ENCODE measurements around the gene OR5H1.
"Not testable (repeated sequence)": the region's sequence is repeated elsewhere in the genome, so short reads cannot be mapped to it uniquely, and the experiment has no call there.

The OR5H1 gene

DNA sequence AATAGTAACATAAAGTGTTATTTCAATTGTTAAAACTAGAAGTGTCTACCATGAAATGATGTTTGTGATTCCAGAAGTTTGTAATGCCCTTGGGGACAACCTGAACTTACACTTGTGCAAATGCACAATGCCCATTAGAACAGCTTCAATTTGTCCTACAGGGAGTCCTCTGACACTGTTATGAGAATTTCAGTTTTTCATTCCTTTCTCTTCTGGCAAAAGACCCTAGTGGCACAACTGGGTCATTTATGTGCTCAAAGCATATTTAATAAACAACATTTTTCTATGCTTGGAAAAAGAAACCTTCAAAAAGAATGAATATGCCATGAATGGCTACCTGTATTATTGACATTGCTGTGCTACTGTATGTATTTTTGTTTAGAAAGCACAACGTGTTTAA, at the start of gene OR5H1:
OR5H1 (plus strand) TSS at position 301 of the 400 bp plus-strand sequence. CDS start 1,977 bp downstream, outside the sequence.
- no peak for DNase-seq

GRCh38 chr3:98086873-98087272, 43.6 kb upstream of the OR5H1 start, which contains the start of gene OR5AC2:
OR5AC2 (plus strand) TSS chr3:98087173; CDS start chr3:98087173, 0 bp downstream.
- no peak for DNase-seq

GRCh38 chr3:98095882-98096281, 34.6 kb upstream of the OR5H1 start:
- DNase-seq, result no peak

DNA sequence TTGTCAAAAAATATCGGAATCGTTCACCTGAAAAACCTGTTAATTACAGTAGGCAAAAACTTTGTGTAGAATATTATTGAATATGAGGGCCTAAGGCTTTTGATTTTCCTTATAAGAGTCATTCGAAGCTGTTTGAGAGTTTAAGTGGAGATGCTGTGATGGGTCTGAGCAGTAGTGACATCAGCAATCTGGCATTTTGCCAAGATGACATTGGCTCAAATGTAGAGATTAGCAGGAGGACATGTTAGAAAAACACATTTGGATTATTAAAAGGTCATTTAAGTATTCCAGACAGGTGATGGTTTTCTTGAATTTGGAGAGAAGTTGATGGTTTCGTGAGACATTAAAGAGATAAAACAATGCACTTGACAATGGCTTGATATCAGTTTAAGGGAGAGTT, 30.7 kb upstream of the OR5H1 start:
- DNase-seq, result no peak

DNA sequence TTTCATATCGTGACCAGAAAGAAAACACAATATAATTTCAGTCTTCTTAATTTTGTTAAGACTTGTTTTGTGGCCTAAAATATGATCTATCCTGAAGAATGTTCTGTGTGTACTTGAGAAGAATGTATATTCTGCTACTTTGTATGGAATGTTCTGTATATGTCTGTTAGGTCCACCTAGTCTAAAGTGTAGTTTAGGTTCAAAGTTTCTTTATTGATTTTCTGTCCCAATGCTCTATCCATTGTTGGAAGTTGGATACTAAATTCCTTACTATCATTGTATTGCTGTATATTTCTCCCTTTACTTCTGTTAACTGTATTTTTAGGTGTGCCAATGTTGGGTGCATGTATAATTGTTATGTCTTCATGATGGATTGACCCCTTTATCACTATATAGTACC, 22.4 kb upstream of the OR5H1 start:
- no peak for DNase-seq

GRCh38 chr3:98109807-98110549, 20.5 kb upstream of the OR5H1 start:
- no peak for DNase-seq

DNA sequence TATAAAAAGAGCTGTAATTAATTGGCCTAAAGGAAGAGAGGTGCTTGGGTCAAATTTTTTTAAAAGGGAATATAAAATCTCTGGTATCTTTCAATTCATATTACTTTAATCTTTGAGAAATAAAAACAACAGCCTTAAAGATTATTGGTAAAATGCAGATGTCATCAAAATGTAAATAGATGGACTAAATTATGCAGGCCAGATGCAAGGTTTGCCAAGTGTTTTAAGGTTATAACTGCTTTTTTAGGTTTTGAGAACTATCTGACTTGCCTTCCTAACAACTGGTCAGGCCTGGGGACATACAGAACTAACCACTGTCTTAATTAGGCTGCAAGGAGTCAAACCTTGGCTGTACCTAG, 20.0 kb upstream of the OR5H1 start:
- DNase-seq, result no peak

DNA sequence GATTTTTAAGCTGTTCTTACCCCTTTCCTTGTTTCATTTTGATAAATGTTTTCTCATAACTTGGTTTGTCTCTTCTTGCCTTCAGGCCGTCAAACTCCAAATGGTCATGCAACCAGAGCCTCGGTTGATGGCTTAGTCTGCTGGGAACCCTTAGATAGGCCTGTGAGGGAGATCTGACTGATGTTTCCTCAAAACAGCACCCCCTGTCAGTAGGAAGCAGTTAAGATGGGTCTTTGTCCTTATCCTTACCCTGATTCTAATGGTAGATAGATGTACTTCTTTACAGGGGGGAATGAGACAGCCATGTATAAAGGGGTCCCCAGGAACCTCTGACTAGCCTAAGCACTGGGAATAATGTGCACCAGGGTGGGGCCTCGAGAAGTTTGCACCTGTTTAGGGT, 16.3 kb upstream of the OR5H1 start:
- no peak for DNase-seq

DNA sequence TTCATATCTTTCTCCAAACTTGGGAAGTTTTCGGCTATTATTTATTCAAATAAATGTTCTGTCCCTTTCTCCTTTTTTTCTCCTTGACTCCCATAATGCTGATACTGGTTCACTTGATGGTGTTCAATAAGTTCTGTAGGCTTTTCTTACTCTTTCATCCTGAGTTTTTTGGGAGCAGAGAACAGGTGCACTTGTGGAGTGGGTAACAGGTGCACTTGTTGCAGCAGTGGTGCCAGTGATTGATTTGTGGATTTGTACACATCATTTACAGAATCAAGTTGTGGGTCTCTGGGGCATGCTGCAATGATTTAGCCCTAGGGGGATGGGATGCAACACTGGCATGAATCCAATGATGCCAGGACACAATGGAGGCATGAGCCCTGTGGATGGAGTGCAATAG, 14.8 kb upstream of the OR5H1 start:
- no peak for DNase-seq

DNA sequence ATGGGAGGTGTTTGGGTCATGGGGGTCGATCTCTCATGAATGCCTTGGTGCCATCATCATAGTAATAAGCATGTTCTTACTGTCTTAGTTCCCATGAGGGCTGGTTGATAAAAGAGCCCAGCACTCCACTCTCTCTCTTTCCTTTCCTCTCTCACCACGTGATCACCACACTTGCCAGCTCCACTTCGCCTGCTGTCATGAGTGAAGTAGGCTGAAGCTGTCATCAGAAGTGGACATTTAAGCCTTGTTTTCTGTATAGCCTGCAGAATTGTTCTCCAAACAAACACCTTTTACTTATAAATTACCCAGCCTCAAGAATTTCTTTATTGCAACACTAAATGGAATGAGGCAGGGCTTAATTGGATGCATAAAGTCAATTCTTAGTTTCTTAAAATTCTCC, 6.1 kb downstream of the OR5H1 start:
- no peak for DNase-seq

- not testable (repeated sequence) for DNase-seq
These were observed 7.5 kb downstream of the OR5H1 start for GRCh38 chr3:98137826-98138557.

DNA sequence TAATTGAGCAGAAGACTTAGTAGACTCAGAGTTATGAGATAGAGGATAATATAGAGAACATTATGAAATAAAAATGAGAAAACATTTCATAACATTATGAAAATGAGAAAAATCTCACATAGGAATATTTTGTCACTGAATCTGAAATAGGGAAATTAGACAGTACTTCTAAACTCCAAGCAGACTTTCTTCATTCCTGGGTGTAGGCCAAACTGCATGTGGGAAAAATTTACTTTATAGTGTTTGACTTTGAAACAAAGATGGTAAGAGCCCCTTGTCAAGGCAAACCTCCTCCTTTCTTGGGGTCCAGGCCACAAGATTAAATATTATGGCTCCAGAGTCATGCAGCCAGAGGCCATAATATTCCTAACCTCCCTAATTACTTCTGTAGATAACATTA, 10.0 kb downstream of the OR5H1 start:
- DNase-seq, result no peak

DNA sequence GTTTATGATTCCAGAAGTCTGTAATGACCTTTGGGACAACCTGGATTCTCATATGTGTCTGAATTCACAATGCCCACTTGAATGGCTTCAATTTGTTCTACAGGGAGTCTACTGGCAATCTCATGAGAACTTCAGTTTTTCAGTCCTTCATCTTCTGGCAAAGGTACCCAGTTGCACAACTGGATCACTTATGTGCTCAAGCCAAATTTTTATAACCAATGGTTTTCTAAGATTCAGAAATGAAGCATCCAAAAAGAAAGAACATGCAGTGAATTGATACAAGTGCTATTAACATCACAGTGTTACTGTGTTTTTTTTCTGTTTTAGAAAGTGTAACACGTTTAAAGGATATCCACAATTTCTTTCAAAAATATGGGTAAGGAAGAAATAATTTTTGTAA, 16.7 kb downstream of the OR5H1 start, which contains the start of gene OR5H14:
OR5H14 (plus strand) TSS at position 301 of the 400 bp plus-strand sequence. CDS start 1,907 bp downstream, outside the sequence.
- no peak for DNase-seq

DNA sequence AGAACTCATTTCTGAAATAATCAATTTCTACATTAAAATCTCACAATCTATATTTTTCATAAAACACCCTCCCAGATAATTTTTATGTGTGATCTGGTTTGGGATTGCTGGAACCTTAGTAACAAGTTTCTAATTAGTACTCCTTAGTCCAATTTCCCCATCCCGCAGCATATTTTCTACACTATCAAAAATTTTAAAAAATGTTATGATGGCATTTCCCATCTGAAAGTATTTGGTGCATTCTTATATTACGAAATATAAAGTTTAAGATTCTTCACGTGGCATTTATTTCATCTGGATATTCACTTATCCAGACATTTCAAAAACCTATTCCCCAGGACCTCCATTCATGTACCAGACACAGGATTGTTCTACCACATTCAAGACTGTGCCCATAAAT, 18.2 kb downstream of the OR5H1 start:
- DNase-seq, result no peak

DNA sequence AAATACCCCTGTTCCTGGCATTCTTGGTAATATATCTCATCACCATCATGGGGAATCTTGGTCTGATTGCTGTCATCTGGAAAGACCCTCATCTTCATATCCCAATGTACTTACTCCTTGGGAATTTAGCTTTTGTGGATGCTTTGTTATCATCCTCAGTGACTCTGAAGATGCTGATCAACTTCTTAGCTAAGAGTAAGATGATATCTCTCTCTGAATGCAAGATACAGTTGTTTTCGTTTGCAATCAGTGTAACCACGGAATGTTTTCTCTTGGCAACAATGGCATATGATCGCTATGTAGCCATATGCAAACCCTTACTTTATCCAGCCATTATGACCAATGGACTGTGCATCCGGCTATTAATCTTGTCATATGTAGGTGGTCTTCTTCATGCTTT, 18.9 kb downstream of the OR5H1 start:
- DNase-seq, result not testable (repeated sequence)

DNA sequence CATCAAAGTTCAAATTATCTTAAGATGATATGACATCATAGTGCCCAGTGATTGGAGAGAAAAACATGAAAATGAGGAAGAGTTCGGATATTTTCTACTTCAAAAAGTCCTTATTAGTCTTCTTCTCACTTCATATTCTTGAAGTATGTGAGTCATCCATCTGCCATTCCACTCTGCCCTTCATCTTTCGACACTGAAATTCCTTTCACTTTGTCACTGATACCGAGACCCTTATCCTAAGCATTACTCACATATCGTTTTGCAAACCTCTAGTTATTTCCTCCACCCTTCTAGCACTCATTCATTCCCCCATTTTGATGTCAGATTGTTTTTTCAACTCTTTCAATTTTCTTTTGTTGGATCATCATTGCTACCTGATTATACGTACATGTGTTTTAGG, 20.7 kb downstream of the OR5H1 start:
- DNase-seq, result no peak

- no peak for DNase-seq
These were observed 35.9 kb downstream of the OR5H1 start, which contains the start of gene OR5H15 for GRCh38 chr3:98166396-98166795. OR5H15 (plus strand) TSS chr3:98166696; CDS start chr3:98168700, 2,004 bp downstream.

- no peak for DNase-seq
These were observed 40.5 kb downstream of the OR5H1 start for GRCh38 chr3:98171071-98171470.

DNA sequence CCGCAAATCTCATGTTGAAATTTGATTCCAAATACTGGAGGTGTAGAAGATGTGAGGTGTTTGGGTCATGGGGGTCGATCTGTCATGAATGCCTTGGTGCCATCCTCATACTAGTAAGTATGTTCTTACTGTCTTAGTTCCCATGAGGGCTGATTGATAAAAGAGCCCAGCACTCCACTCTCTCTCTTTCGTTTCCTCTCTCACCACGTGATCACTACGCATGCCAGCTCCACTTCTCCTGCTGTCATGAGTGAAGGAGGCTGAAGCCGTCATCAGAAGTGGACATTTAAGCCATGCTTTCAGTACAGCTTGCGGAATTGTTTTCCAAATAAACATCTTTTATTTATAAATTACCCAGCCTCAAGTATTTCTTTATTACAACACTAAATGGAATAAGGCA, 42.1 kb downstream of the OR5H1 start:
- DNase-seq, result no peak

DNA sequence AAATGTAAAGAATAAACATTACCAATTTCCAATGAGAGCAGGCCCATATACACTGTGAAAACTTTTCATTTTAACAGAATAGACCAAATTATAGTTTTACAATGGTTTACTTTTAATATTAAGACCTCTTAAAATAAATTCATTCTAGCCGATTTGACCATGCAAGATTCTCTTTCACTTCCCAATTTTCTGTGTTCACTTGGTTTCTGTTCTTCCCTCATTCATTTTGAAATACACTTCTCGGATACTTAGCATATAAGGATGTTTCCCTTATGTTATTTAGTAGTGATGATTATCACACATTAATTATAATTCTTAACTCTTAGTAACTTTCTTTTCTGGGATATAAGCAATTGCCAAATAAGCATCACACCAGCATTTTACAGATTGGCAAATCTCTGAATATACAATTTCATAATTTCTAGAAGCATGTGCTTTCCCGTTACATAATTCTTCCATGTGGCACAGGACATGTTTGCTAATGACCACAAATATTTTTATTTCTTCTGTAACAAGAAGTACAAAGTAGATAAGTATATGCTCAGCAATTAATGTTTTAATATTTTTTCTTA, 49.9 kb downstream of the OR5H1 start:
- DNase-seq, result no peak

DNA sequence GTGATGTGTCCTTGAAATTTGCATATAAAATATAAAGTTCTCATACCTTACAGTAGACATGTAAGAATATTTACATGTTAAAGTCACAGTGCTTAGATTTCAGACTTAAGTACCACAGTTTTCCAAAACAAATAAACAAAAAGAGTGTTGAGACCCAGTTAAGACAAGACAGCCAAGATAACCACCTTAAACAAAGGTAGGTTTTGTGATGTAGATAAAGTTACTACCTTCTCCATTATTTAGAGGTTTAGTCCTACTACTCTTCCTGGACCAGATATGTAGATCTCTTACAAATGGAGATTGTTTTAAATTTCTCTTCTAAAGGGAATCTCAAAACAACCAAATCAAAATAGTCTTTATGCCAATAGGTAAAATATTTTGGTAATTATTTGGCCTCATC, 51.7 kb downstream of the OR5H1 start:
- DNase-seq, result no peak

DNA sequence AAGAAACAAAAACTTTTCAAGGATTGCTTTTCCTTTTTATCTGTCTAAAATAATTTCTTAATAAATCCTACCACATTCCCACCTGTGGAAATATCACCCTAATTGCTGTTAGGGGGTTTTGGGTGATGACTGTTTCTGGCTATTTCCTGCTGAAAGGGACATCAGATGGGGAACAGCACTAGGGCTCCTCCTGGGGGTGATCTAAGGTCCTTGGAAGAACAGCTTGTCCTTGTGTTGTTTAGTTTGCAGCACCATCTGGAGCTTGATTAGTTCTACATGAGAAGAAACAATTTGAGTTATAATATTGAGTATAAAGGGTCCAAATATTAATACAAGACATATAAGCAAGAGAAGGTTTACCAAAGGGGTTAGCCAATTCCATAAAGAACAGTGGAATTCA, 54.7 kb downstream of the OR5H1 start:
- no peak for DNase-seq

All from amygdala (tissue), 56 donors.